WTC11 (cell line): ENCODE results near the gene FOXI3. TPM values are rescaled to one million over a fixed set of nuclear protein-coding genes. Genes with fewer than 3 reads are reported as not detected.

Experiments used
- ATAC-seq: fragments of 200-7000 bp; cut with Tn5 transposase; 2 replicates; pipeline ENCODE4 v1.10.0; 2021; ENCODE audit warnings: mild to moderate bottlenecking, moderate library complexity
- CTCF ChIA-PET: fragments of 300-600 bp; sonication (Branson Sonifier 250); formaldehyde crosslinking; loops from one replicate; lab custom pipeline; 2021; ENCODE audit warnings: antibody characterized with exemption; lab: Charles Lee
- POLR2A ChIA-PET: fragments of 350-600 bp; sonication (Branson Sonifier 250); formaldehyde crosslinking; loops from one replicate; lab custom pipeline; 2021; ENCODE audit warnings: antibody characterized with exemption; lab: Charles Lee
- DNase-seq: peaks from one replicate; pipeline ENCODE4 v3.0.0; 2021; ENCODE audit warnings: low spot score
- H3K27ac Mint-ChIP-seq: 2 replicates; pipeline ENCODE4 v1.8.0; 2021; ENCODE audit warnings: mixed read lengths
- H3K27me3 Mint-ChIP-seq: 2 replicates; pipeline ENCODE4 v1.8.0; 2021; ENCODE audit warnings: low read depth, mild to moderate bottlenecking, moderate library complexity, mixed read lengths
- H3K36me3 Mint-ChIP-seq: 2 replicates; pipeline ENCODE4 v1.8.0; 2021; ENCODE audit warnings: mixed read lengths
- H3K4me1 Mint-ChIP-seq: 2 replicates; pipeline ENCODE4 v1.8.0; 2022; ENCODE audit warnings: mixed read lengths
- H3K4me3 Mint-ChIP-seq: 2 replicates; pipeline ENCODE4 v1.8.0; 2021; ENCODE audit warnings: mild to moderate bottlenecking, moderate library complexity, mixed read lengths
- H3K9me3 Mint-ChIP-seq: 2 replicates; pipeline ENCODE4 v1.8.0; 2021; ENCODE audit warnings: mixed read lengths
- AR ChIP-seq: fragments of 250-450 bp; sonication (Bioruptor Pico); IDR thresholded peaks from 2 replicates; pipeline ENCODE4 v1.9.0; 2021; ENCODE audit warnings: mild to moderate bottlenecking
- ATF1 ChIP-seq: sonication (generic); formaldehyde crosslinking; IDR thresholded peaks from 2 replicates; pipeline ENCODE4 v1.8.1; 2023; ENCODE audit warnings: mild to moderate bottlenecking, moderate library complexity, missing genetic modification reagents
- FOXK1 ChIP-seq: sonication (generic); formaldehyde crosslinking; IDR thresholded peaks from 2 replicates; pipeline ENCODE4 v1.8.0; 2022; ENCODE audit warnings: mild to moderate bottlenecking, moderate library complexity, missing genetic modification reagents
- GRHL2 ChIP-seq: fragments of 250-450 bp; sonication (Bioruptor Pico); IDR thresholded peaks from 2 replicates; pipeline ENCODE4 v1.8.0; 2022; ENCODE audit warnings: mild to moderate bottlenecking, moderate library complexity; ENCODE audit not compliant: insufficient replicate concordance, severe bottlenecking
- GTF2I ChIP-seq: fragments of 250-450 bp; sonication (Bioruptor Pico); conservative IDR thresholded peaks from 2 replicates; pipeline ENCODE4 v1.4.0; 2021; ENCODE audit warnings: mild to moderate bottlenecking
- HMGA2 ChIP-seq: fragments of 250-450 bp; sonication (Bioruptor Pico); IDR thresholded peaks from 2 replicates; pipeline ENCODE4 v1.4.0; 2021; ENCODE audit warnings: mild to moderate bottlenecking, moderate library complexity
- IRF1 ChIP-seq: sonication (generic); formaldehyde crosslinking; IDR thresholded peaks from 2 replicates; pipeline ENCODE4 v1.8.0; 2023; ENCODE audit warnings: missing genetic modification reagents
- IRF2 ChIP-seq: sonication (generic); formaldehyde crosslinking; IDR thresholded peaks from 2 replicates; pipeline ENCODE4 v1.8.0; 2022; ENCODE audit warnings: low read depth, missing genetic modification reagents, borderline replicate concordance
- JUN ChIP-seq: sonication (generic); formaldehyde crosslinking; IDR thresholded peaks from 2 replicates; pipeline ENCODE4 v1.8.0; 2023; ENCODE audit warnings: mild to moderate bottlenecking, missing genetic modification reagents
- PRRX2 ChIP-seq: fragments of 250-450 bp; sonication (Bioruptor Pico); IDR thresholded peaks from 2 replicates; pipeline ENCODE4 v1.8.0; 2021; ENCODE audit warnings: mild to moderate bottlenecking
- SP1 ChIP-seq: sonication (generic); formaldehyde crosslinking; conservative IDR thresholded peaks from 2 replicates; pipeline ENCODE4 v1.8.1; 2022; ENCODE audit warnings: missing genetic modification reagents
- ZNF121 ChIP-seq: sonication (generic); formaldehyde crosslinking; IDR thresholded peaks from 2 replicates; pipeline ENCODE4 v1.8.0; 2023; ENCODE audit warnings: missing genetic modification reagents
- ZNF396 ChIP-seq: fragments of 250-450 bp; sonication (Bioruptor Pico); IDR thresholded peaks from 2 replicates; pipeline ENCODE4 v1.8.0; 2021; ENCODE audit warnings: mild to moderate bottlenecking, moderate library complexity, borderline replicate concordance
- ZNF425 ChIP-seq: fragments of 250-450 bp; sonication (Bioruptor Pico); conservative IDR thresholded peaks from 2 replicates; pipeline ENCODE4 v1.9.0; 2021; ENCODE audit warnings: mild to moderate bottlenecking
- ZNF532 ChIP-seq: fragments of 250-450 bp; sonication (Bioruptor Pico); IDR thresholded peaks from 2 replicates; pipeline ENCODE4 v1.9.0; 2021; ENCODE audit warnings: mild to moderate bottlenecking, borderline replicate concordance
- total RNA-seq: library from RNA; stranded (reverse); gene quantifications from 3 replicates; pipeline ENCODE4 v1.2.3, GENCODE V29; 2021
- TF ChIP-seq, protein P1 (sequence below): sonication (generic); formaldehyde crosslinking; IDR thresholded peaks from 2 replicates; pipeline ENCODE4 v1.8.0; 2023; ENCODE audit warnings: missing genetic modification reagents, mild to moderate bottlenecking, borderline replicate concordance
- TF ChIP-seq, protein P2 (sequence below): sonication (generic); formaldehyde crosslinking; IDR thresholded peaks from 2 replicates; pipeline ENCODE4 v1.8.1; 2023; ENCODE audit warnings: mild to moderate bottlenecking, missing genetic modification reagents

Gene FOXI3
- total RNA-seq, 1 experiment from 2014 or later: 13.5 TPM

DNA sequence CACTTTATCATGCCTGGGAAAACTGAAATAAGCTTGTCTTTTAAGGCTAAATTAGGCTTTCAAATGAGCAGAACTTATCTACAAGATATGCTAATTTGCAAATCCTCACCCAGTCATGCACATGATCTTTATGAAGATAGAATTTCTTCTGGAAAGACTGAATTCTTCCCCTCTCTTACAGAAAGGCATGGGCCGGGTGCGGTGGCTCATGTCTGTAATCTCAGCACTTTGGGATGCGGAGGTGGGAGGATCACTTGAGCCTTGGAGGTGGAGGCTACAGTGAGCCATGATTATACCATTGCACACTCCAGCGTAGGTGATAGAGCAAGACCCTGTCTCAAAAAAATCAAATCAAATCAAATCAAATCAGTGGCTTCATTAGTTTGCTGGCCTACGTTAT, 11.7 kb upstream of the FOXI3 start (continued):
- TF ChIP-seq IRF2 (CRISPR knock-in tag) (no peak), SP1 (CRISPR knock-in tag) (no peak), ZNF425 (CRISPR knock-in tag) (no peak)
- TF ChIP-seq, protein P1, sequence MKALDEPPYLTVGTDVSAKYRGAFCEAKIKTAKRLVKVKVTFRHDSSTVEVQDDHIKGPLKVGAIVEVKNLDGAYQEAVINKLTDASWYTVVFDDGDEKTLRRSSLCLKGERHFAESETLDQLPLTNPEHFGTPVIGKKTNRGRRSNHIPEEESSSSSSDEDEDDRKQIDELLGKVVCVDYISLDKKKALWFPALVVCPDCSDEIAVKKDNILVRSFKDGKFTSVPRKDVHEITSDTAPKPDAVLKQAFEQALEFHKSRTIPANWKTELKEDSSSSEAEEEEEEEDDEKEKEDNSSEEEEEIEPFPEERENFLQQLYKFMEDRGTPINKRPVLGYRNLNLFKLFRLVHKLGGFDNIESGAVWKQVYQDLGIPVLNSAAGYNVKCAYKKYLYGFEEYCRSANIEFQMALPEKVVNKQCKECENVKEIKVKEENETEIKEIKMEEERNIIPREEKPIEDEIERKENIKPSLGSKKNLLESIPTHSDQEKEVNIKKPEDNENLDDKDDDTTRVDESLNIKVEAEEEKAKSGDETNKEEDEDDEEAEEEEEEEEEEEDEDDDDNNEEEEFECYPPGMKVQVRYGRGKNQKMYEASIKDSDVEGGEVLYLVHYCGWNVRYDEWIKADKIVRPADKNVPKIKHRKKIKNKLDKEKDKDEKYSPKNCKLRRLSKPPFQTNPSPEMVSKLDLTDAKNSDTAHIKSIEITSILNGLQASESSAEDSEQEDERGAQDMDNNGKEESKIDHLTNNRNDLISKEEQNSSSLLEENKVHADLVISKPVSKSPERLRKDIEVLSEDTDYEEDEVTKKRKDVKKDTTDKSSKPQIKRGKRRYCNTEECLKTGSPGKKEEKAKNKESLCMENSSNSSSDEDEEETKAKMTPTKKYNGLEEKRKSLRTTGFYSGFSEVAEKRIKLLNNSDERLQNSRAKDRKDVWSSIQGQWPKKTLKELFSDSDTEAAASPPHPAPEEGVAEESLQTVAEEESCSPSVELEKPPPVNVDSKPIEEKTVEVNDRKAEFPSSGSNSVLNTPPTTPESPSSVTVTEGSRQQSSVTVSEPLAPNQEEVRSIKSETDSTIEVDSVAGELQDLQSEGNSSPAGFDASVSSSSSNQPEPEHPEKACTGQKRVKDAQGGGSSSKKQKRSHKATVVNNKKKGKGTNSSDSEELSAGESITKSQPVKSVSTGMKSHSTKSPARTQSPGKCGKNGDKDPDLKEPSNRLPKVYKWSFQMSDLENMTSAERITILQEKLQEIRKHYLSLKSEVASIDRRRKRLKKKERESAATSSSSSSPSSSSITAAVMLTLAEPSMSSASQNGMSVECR (CRISPR knock-in tag): no peak

GRCh38 chr2:88458633-88459032, 6.1 kb upstream of the FOXI3 start:
- POLR2A ChIA-PET: interaction anchor here (0.6 kb wide), 1 partner anchor 511 kb away, joined by 3 read pairs; no protein-coding TSS in a partner anchor
- TF ChIP-seq ZNF532: no peak
- no peak for TF ChIP-seq IRF1
- no peak for TF ChIP-seq GTF2I
- TF ChIP-seq HMGA2: no peak
- no peak for TF ChIP-seq ATF1
- TF ChIP-seq, all 79 proteins: peak for 0
- Mint-ChIP-seq H3K36me3 (no peaks in the 10 kb centered on the region), H3K4me3 (no peak overlapping the region), H3K9me3 (no peaks in the 10 kb centered on the region), H3K4me1 (peaks cover 11% of the 10 kb centered on the region), H3K27ac (no peak overlapping the region), H3K27me3 (peaks cover 6% of the 10 kb centered on the region)
- CTCF ChIA-PET: interaction anchor here (1.2 kb wide), 1 partner anchor 267 kb away, joined by 6 read pairs; no protein-coding TSS in a partner anchor
- no peak for ATAC-seq
- no peak for DNase-seq

- peak overlapping the region; percentile 97 for H3K4me3 Mint-ChIP-seq
- H3K27me3 Mint-ChIP-seq: peaks cover 36% of the 10 kb centered on the region
- CTCF ChIA-PET: no interaction called here
- no peaks in the 10 kb centered on the region for H3K9me3 Mint-ChIP-seq
- DNase-seq (no peak), ATAC-seq (no peak)
- H3K27ac Mint-ChIP-seq: peak overlapping the region; percentile 92
- peaks cover 9% of the 10 kb centered on the region for H3K36me3 Mint-ChIP-seq
- H3K4me1 Mint-ChIP-seq: peaks cover 23% of the 10 kb centered on the region
- POLR2A ChIA-PET: no interaction called here
- no peak for TF ChIP-seq PRRX2 (CRISPR knock-in tag)
- no peak for TF ChIP-seq AR (CRISPR knock-in tag)
- no peak for TF ChIP-seq FOXK1 (CRISPR knock-in tag)
- TF ChIP-seq GTF2I: no peak
- TF ChIP-seq ZNF396 (CRISPR knock-in tag): no peak
- TF ChIP-seq GRHL2 (CRISPR knock-in tag): no peak
- TF ChIP-seq JUN: no peak
- TF ChIP-seq, protein P2, sequence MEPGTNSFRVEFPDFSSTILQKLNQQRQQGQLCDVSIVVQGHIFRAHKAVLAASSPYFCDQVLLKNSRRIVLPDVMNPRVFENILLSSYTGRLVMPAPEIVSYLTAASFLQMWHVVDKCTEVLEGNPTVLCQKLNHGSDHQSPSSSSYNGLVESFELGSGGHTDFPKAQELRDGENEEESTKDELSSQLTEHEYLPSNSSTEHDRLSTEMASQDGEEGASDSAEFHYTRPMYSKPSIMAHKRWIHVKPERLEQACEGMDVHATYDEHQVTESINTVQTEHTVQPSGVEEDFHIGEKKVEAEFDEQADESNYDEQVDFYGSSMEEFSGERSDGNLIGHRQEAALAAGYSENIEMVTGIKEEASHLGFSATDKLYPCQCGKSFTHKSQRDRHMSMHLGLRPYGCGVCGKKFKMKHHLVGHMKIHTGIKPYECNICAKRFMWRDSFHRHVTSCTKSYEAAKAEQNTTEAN (CRISPR knock-in tag): no peak
- TF ChIP-seq ZNF121 (CRISPR knock-in tag): no peak
Measured at GRCh38 chr2:88452980-88453582, 588 bp upstream of the FOXI3 start.
